HG03280 (cell line): ENCODE data around the gene ARHGAP21.
"Not testable (repeated sequence)": the region's sequence is repeated elsewhere in the genome, so short reads cannot be mapped to it uniquely, and the experiment has no call there.

Experiments used
- ATAC-seq: cut with Tn5 transposase; IDR thresholded peaks from one replicate; pipeline ENCODE4 v1.9.1; 2021; ENCODE audit warnings: mild to moderate bottlenecking, moderate library complexity; ENCODE audit not compliant: unreplicated experiment

ARHGAP21 gene

GRCh38 chr10:24723788-24724380, at the start of gene ARHGAP21:
Gene ARHGAP21 (minus strand): TSS chr10:24723887. CDS start chr10:24721899, 1,988 bp downstream.
- peak; percentile 33 for ATAC-seq

DNA sequence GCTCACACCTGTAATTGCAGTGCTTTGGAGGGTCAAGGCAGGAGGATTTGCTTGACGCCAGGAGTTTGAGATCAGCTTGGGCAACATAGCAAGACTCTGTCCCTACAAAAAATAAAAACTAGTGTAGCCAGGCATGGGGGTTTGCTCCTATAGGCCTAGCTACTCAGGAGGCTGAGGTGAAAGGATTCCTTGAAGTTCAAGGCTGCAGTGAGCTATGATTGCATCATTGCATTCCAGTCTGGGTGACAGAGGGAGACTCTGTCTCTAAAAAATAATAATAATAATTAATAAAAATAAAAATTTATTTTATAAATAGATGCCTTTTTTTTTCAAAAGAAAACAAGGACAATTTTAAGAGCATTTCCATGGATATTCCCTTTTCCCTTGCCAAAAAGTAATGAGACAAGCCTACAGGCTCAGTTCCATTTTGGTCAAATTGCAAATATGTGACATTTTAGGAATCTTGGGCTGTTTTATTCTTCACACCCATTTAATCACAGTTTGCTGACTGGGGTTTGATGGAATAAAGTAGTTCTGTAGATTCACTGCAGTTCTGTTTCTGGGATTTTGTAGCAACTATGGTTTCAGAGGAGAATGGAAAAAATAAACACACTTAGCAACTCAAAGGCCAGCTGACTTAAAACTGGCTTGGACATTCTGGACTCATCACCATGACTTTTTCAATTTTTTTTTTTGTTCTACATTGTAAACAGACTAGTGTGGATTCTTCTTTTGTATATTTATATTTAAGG, 48.4 kb upstream of the ARHGAP21 start:
- no peak for ATAC-seq

DNA sequence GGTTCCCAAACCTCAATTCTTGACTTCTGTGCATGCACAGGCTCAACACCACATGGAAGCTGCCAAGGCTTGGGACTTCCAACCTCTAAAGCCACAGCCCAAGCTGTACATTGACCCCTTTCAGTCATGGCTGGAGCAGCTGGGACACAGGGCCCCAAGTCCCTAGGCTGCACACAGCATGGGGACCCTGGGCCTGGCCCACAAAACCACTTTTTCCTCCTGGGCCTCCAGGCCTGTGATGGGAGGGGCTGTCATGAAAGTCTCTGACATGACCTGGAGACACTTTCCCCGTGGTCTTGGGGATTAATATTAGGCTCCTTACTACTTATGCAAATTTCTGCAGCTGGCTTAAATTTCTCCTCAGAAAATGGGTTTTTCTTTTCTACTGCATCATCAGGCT, 41.3 kb upstream of the ARHGAP21 start:
- ATAC-seq: not testable (repeated sequence)

GRCh38 chr10:24762966-24763623, 39.4 kb upstream of the ARHGAP21 start:
- no peak for ATAC-seq

DNA sequence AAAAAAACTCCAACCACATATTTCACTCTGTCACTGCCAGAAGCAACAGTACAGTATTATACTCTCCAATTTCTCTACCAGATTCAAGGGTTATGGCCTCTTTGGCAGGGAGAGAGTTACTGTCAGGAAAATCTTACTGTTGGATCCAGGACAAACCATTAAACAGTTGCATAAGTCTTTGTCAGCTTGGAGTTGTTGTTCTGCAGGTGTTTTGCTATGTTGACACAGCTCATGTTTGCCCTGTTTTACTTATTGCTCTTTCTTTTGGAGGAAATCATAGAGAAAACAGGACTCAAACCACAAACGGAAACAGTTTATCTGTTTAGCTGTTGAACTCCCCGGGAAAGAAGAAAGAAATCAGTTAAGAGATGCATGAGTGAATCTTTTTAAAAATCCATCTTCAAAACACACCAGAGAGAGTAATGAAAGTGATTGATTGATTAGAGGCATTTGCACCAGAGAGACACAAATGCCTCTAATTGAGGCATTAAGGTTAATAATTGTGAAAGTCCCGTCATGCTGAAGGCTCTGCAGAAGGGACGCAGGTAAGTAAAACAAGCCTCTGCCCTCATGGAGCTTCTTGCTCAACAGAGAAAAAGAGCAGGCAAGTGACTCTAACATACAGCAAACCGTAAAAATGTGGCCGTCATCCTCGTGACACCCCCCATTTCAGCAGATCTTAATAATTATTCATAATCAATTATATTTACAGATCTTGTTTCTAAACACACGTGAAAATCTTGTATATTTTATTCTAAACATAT, 38.7 kb upstream of the ARHGAP21 start:
- ATAC-seq: no peak

GRCh38 chr10:24759672-24760071, 36.0 kb upstream of the ARHGAP21 start:
- ATAC-seq: no peak

- ATAC-seq: not testable (repeated sequence)
Observed at GRCh38 chr10:24758254-24758653, 34.6 kb upstream of the ARHGAP21 start.

DNA sequence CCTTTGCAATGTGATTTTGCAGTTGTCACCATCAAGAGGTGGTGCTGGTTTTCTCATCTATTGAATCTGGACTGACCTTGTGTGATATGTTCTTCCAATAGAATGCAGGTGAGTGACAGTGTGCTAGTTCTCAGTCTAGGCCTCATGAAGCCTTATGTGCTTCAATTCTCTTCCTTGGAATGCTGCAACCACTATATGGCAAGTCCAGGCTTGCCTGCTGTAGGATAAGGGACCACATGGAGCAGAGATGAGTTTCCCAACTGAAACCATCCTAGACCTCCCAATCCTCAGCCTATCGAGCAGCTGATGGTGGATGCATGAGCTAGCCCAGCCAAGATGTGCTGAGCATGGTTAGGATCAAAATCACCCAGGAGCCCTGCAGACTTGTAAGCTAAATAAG, 32.6 kb upstream of the ARHGAP21 start:
- no peak for ATAC-seq

DNA sequence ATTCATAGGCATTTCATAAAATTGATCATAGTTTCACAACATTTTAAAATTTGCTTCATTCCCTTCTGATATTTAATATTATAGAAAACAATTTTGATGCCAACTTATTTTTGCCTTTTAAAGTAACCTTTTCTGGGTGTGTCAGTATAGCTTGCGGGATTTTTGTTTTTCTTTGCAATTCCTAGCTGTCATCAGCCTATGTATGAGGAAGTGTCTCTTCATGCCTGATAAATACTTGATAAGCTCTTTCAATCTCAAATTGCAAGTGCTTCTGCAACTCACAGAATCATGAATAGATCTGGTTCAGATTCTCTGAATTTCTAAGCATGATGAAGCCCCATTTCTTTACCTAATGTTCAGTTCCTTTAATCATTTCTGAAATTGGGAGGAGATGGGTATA, 28.0 kb upstream of the ARHGAP21 start:
- ATAC-seq: no peak

GRCh38 chr10:24750695-24751094, 27.0 kb upstream of the ARHGAP21 start:
- no peak for ATAC-seq

GRCh38 chr10:24748214-24748613, 24.5 kb upstream of the ARHGAP21 start:
- ATAC-seq: no peak

- no peak for ATAC-seq
Observed at GRCh38 chr10:24744946-24745345, 21.3 kb upstream of the ARHGAP21 start.

GRCh38 chr10:24740714-24741113, 17.0 kb upstream of the ARHGAP21 start:
- no peak for ATAC-seq

- ATAC-seq: no peak
Observed at GRCh38 chr10:24737001-24737400, 13.3 kb upstream of the ARHGAP21 start.

GRCh38 chr10:24731942-24732341, 8.3 kb upstream of the ARHGAP21 start:
- ATAC-seq: no peak

- ATAC-seq: no peak
Observed at GRCh38 chr10:24730811-24731210, 7.1 kb upstream of the ARHGAP21 start.

DNA sequence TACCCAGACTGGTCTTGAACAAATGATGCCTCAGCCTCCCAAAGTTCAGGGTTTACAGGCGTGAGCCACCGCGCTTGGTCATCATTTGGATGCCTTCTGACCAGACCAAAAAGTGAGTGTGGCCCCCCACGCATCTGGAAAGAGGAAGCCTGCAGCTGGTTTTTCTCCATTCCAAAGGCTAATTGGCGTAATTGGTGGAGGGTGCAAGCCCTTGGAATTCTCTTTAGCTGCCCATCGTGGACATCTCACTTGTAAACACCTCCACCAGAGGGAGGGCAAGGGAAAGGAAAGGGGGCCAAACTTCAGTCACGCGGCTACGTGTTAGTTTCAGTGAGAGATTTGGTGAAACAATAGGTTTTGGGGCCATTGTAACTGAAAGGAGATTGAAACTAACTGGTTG, 4.1 kb upstream of the ARHGAP21 start:
- no peak for ATAC-seq

DNA sequence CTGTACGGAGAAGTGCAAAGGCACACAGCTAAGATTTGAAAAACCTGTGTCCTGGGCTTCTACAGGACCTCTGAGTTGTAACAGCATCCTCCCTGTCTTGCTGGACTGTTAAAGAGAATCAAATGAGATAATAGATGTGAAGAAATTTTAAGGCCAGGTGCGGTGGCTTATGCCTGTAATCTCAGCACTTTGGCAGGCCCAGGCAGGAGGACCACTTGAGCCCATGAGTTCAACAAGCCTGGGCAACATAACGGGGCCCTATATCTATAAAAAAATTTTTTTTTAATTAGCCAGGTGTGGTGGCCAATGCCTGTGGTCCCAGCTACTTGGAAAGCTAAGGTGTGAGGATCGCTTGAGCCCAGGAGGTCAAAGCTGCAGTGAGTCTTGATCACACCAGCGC, 2.9 kb upstream of the ARHGAP21 start:
- no peak for ATAC-seq

DNA sequence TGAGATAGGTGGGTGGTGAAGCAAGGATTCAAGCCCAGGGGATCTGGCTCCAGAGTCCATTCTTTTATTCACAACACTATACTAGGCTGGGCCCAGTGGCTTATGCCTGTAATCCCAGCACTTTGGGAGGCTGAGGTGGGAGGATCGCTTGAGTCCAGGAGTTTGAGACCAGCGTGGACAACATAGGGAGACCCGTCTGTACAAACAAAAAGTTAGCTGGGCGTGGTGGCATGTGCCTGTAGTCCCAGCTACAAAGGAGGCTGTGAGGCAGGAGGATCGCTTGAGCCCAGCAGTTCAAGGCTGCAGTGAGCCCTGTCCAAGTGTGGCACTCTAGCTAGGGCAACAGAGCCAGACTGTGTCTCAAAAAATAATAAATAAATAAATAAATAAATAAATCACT, 2.3 kb upstream of the ARHGAP21 start:
- ATAC-seq: not testable (repeated sequence)

- ATAC-seq: peak; percentile 82
Observed at GRCh38 chr10:24724381-24725228, 918 bp upstream of the ARHGAP21 start.
